Measurements from ENCODE around the gene MFSD2A.
A peak's percentile ranks its signal among the peaks of the same experiment; 100 is the strongest.
"Not testable (repeated sequence)": the region's sequence is repeated elsewhere in the genome, so short reads cannot be mapped to it uniquely, and the experiment has no call there.

The MFSD2A gene

DNA sequence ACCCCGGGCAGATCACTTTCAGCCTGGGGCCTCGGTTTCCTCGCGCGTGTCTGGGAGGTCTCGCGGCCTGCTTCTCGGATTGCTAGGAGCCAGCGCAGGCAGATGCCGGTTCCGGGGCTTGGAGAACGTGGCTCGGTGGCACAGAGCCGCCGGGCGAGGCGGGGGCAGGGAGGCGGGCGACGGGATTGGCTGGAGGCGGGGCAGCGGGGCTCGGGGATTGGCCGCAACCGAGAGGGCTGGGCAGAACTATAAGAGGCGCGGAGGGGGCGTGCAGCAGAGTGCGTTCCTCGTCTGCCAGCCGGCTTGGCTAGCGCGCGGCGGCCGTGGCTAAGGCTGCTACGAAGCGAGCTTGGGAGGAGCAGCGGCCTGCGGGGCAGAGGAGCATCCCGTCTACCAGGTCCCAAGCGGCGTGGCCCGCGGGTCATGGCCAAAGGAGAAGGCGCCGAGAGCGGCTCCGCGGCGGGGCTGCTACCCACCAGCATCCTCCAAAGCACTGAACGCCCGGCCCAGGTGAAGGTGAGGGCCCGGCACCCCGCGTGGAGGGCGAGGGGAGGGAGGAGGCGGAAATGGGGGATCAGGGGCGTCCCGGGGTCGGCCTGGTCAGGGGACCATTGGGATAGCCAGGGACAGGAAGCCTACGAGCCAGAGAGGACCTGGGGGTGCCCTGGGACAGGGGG lies at the start of gene MFSD2A:
Gene MFSD2A (plus strand): TSS at position 276 of the 677 bp plus-strand sequence. CDS start 148 bp downstream, at position 424.
- peak; percentile 84 to 89 for DNase-seq

DNA sequence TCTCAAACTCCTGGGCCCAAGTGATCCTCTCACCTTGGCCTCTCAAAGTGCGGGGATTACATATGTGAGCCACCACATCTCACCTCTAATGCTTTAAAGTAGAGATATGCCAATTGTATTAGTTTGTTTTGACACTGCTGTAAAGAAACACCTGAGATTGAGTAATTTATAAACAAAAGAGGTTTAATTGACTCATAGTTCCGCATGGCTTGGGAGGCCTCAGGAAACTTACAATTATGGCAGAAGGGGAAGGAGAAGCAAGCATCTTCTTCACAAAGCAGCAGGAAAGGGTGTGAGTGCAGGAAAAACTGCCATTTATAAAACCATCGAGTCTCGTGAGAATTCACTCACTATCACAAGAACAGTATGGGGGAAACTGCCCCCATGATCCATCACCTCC lies 49.8 kb upstream of the MFSD2A start:
- DNase-seq = no peak

DNA sequence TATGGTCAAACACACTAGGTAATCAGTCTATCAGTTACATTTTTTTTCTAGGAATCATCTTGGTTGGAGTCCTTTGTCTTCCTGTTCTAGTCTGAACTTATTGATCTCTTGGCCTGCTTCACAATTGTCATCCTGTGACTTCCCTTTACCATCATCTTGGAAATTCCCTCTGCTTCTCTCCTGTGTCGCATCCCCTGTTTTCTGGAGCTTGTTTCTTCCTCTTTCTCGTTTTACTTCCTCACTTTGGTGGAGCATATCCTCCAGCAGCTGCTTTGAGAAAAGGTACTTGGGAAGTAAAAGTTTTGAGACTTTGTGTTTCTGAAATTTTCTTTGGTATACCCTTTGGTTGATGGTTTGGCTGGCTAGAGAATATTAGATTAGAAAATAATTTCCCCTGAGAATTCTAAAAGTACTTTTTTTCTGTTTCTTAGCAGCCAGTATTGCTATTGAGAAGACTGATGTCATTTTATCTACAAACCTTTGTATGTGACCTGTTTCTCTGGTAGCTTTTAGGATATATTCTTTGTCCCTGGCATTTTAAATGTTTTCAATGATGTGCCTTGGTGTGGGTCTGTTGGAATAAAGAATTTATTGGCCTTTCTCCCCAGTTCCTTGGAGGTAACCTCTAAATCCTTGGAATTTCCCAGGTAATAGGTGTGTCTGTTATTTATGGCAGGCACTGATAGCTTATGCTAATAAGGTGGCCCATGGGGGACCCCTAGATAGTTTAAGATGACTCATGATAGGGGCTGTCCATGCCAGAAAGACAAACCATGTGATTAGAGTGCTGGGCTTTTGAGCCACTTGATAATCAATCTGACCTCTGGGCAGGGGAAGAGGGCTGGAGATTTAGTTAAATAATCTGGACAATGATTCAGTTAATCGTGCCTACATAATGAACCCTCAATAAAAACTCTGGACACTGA lies 47.2 kb upstream of the MFSD2A start:
- DNase-seq = peak in 1 of 2 experiments; percentile 14

DNA sequence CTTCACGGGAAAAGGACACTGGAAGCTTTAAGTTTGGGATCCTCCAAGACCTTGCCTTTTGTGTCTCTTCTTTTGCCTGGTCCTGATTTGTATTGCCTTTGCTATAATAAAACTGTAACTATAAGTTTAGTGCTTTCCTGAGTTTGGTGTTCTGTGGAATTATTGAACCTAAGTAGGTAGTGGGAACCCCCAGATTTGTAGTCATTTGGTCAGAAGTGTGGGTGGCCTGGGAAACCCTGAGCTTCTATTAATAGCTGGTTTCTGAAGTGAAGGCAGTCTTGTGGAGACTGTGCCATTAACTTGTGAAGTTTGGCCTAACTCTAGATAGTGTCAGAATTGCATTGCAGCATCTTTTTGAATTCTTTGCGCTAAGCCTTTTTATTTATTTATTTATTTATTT lies 46.4 kb upstream of the MFSD2A start:
- no peak for DNase-seq

DNA sequence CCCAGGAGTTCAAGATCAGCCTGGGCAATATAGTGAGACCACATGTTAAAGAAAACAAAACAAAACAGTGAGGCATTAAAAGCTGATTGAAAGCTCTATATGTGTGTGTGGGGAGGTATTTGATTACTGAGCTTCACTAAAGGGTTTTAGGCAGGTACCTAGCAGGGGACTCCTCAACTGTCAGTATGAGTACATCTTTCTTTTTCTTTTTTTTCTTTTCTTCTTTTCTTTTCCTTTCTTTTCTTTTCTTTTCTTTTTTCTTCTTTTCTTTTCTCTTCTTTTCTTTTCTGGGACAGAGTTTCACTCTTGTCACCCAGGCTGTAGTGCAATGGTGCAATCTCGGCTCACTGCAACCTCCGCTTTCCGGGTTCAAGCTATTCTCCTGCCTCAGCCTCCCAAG lies 44.7 kb upstream of the MFSD2A start:
- DNase-seq = no peak

DNA sequence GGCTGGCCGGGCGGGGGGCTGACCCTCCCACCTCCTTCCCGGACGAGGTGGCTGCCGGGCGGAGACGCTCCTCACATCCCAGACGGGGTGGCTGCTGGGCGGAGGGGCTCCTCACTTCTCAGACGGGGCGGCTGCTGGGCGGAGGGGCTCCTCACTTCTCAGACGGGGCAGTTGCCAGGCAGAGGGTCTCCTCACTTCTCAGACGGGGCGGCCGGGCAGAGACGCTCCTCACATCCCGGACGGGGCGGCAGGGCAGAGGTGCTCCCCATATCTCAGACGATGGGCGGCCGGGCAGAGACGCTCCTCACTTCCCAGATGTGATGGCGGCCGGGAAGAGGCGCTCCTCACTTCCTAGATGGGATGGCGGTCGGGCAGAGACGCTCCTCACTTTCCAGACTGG lies 41.8 kb upstream of the MFSD2A start:
- DNase-seq = not testable (repeated sequence)

DNA sequence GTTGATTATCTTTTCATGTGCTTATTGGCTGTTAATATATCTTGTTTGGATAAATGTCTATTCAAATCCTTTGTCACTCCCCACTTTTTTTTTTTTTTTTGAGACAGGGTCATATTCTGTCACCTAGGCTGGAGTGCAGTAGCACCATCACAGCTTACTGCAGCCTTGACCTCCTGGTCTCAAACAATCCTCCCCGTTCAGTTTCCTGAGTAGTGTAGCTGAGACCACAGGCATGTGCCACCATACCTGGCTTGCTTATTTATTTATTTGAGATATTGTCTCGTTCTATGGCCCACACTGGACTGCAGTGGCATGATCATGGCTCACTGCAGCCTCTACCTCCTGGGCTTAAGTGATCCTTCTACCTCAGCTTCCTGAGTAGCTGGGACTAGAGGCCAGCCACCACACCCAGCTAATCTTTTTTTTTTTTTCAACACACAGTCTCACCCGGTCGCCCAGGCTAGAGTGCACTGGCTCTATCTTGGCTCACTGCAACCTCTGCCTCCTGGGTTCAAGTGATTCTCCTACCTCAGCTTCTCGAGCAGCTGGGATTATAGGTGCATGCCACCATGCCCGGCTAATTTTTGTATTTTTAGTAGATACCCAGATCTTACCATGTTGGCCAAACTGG lies 39.3 kb upstream of the MFSD2A start:
- DNase-seq = no peak

DNA sequence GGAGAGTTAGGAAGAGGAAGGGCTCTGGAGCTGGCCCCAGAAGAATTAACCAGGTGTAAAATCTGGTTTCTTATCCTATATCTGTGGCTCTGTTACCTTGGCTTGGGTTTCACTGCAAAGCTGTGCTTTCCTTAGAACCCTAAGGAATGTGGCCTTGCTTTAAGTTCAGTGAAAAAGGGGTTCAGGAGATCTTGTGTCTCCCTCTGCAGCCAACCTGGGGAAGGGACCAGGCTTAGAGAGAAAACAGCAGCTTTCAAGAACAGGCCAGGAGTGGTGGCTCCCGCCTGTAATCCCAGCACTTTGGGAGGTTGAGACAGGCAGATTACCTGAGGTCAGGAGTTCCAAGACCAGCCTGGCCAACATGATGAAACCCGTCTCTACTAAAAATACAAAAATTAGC lies 37.1 kb upstream of the MFSD2A start:
- DNase-seq = no peak

DNA sequence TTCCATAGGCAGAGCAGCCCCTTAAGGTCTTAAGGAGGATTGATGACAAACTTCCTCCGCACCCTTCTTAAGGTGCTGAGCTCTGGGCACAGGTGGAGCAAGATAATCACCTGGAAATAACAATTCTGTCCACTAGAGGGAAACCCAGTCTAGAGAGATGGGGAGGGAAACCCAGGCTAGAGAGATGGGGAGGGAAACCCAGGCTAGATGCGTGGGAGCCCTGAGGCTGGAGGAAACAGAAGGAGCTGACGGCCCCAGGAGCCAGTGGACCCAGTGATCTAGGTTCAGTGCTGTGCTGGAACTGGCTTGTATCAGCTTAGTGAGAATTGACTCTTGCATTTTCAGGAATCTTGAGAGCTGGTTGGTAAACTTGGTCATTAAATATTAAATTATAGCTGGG lies 35.4 kb upstream of the MFSD2A start:
- DNase-seq = peak; percentile 72 to 73

DNA sequence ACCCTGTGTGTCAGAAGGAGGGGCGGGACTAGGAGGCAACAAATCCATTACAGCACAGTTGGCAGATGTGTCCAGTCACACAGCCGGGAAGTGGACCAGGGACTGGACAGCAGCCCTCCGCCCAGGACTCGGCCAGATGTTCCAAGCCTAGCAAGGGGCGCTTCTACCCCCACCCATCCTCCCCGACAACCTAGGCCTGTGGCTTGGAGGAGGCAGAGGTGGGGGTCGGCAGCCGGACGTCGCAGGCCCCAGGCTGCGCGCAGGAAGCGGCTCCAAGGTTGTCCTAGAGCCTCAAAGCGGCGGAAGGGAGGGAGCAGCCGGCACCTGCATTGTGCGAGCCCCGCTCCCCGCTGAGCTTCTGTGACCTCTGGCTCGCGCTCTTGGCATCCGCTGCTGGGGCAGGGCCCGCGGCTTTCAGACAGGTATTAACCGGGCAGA lies 32.7 kb upstream of the MFSD2A start:
- no peak for DNase-seq

DNA sequence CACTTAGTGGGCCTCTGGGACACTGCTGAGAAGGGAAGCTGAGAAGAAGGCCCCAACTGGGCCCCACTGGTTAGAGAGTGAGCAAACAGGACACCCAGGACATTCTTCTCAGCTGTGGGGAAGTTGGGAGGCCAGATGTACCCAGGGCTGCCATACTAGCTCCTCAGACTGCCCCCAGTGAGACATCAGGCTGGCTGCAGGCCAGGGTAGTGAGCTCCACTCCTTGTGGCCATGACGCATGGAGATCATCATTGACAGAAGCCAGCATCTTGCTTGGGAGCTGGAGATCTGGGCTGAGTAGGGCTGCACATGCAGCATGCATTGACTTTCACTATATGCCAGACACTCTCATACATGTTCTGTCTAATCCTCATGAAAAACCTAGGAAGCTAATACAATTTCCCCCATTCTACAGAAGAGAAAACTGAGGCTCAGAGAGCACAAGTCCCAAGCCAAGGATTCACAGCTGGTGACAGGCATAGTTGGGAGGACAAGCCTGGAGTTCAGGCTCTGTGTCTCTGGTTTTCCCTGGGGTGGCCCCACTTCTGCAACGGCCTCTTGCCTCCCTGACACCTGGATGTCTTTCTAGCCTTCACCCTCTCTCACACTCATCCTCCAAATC lies 29.1 kb upstream of the MFSD2A start:
- DNase-seq = no peak

DNA sequence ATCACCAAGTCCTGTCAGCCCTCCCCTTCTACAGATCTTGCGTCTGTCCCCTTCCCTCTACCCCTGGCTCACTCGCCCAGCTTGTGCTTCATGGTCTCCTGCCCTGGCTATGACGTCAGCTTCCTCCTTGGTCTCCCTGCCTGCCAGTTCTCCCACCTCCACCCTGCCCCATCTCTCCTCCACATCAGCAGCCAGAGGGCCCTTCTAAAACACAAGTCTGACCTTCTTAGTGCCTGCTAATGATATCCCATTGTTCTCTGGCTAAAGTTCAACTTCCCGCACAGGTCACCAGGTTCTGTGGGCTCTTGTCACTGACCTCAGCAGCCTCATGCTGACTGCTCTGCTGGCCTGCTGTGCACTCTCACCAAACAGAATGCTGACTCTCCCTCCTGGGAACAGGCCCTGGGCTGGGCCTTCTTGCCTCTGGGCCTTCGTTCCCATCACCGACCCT lies 28.6 kb upstream of the MFSD2A start:
- DNase-seq = no peak

DNA sequence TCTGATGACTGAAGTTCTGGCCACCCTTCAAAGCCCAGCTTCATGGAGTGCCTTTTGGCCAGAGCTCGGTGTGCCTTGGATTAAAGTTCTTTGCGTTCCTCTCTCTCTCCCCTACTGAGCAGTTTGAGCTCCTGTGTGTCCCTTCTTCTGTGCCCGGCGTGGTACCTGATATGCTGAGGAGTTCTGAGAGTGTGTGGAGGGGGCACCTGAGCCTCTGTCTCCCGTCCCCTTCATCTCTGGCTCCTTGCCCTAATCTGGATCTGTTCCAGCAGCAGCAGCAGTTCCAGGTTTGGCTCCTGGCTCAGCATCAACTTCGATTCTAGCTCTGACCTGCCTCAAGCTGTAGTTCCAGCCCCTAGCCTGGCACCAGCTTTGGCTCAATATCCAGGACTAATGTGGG lies 28.1 kb upstream of the MFSD2A start:
- no peak for DNase-seq

DNA sequence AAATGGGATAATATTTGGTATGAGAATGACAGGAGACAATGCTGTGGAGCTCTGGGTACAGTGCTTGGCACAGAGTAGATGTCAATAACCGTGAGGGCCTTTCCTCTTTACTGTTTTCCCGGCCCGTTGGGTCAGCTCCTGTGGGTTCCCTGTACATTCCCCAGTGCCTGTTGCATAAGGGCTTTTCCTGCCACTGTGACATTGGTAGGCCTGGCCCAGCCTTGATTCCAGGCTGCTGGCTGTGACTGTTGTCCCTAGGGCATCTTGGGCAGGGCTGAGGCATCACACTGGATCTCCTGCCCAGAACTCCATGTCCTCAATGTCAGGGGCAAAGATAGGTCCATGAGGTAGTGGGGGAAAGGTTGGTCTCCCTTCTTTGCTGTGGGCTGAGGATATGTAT lies 27.4 kb upstream of the MFSD2A start:
- DNase-seq = no peak

DNA sequence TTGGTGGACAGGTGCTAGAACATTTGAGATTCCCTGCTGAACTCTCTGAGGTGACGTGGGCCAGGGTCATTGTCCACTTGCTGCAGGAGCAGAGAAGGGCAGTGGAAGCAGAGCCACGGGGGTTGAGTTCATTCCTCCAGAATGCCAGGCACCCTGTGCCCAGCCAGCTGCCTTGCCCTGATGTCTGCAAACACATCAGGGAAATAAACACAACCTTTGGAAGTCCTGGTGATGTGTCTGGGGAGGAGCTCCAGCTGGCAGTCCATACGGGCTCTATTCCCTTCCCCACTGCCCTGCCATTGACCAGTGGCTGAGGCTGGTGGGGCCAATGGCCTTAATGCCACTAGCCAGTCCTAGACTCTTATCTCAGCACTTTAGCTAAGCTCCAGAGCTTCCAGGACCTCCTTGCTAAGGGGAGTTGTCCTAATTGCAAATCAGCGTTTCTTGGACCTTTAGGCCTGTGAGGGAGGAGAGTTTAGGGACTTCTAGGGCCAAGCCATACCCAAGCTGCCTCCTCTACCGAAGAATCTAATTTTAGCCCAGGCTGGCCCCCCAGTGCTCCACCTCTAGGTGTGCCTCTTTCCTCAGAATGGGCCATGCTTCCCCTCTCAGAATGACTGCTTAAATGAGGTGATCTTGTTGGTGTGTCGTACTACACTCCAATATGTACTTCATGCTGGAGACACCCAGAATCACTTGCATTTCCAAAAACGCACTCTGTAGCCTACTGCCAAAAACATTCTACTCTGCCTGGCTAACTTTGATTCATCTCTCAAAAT lies 25.9 kb upstream of the MFSD2A start:
- DNase-seq = no peak

DNA sequence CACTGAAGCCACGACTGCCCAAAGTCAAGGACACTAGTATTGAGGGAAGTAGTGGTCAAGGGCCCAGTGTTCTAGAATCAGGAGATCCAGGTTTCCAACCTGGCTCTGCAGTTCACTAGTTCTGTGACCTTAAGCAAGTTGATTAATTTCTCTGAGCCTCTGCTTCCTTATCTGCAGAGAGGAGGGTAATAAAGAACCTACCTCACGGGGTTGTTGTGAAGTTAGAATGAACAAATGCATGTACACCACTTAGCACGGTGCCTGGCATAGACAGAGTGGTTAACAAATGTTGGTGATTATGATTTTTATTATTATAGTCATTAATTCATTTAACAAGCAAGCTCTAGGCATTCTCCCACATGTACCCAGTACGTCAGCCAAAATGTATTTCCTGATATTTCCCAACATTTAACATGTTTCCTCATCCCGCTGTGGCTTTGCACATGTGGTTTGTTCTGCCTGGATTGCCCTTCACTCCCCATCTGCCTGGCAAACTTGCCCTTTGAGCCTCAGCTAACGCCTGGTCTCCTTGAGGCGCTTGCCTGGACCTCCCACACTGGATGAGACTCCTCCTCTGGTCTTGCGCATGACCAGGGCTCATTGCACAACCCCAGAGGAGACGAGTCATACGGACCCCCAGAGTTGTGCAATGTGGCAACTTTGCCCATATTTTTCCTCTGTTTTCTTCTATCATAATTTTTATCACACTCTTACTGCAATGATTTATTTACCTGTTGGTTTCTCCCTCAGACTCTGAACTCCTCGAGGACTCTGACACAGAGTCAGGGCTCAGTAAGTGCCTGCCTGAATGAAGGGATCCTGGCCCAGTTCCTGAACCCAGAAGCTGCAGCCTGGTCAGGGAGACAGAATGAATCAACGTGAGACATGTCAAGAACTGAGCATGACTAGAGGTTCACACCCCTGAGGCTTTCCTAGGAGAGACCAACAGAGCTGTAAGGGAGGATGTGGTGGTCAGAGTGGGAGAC lies 20.7 kb upstream of the MFSD2A start:
- DNase-seq = peak; percentile 98

DNA sequence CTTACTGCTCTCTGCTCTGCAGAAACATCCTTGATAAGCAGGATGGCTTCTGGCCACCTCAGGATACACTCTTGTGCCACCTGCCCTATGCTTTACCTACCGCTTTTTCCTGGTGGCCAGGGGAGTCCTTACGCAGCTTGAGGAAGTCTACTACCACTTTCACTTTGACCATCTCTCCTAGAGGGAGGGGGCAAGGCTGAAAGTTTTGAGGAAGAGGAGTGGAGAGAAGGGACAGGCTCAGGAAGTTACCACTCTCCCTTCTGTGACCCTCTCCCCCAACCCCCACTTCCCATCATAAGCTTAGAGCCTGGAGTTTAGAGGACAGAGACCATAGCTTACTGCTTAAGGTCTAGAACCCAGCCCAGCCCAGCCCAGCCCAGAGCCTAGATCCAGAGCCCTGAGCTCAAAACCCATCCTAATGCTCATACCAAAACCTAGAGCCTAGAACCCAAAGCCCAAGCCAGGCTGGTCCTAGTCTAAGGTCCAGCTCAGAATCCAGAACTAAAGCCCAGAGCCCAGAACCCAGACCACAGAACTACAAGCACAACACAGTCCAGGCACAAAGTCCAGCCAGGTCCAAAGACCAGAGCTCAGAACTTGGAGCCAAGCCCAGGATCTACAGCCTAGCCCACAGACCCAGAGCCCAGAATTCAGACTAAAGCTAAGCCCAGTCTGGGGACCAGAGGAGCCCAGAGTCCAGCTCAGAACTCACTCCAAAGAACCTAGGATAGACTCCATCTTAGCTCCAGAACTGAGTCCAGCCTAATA lies 18.0 kb upstream of the MFSD2A start:
- DNase-seq = peak; percentile 63 to 70

DNA sequence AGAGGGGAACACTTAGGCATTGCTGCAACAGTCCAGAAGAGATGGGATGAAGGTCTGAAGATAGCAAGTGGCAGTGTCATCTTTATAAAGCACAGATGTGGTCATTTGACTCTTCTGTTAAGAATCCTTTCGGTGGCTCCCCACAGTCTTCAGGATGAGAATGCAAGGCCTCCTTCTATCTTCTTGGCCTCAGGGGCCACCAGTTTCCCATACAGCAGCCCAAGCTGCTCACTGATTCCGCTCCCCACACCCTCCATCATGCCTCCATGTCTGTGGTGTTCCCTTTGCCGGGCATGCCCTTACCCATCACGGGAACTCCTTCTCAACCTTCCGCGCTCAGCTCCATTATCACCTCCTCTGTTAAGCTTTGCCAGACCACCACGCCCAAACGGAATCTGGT lies 16.1 kb upstream of the MFSD2A start:
- no peak for DNase-seq

DNA sequence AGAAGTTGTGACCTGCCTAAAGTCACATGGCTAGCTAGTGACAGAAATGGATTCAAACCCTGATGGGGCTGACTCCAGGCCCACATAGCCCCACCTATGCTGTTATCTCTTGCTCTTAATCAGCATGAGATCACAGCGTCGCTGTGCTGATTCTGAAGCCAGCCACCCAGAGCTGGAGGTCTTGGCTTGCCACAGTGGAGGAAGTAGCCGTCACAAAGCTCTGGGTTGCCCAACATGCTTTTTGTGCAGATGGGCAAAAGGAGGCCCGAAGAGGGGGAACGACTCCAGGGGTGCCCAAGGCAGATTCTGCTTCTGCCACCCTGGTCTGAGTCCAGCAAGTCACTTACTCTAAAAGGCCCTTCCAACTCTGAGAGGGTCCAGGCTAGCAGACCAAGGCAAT lies 14.7 kb upstream of the MFSD2A start:
- peak; percentile 73 to 78 for DNase-seq
